NT2/D1 (cell line): ENCODE data around the gene TTR.

Source experiments
- SUZ12 ChIP-seq: IDR thresholded peaks from 2 replicates; pipeline ENCODE4 v1.6.1; 2011; ENCODE audit not compliant: insufficient read length, insufficient read depth; ENCODE audit errors: extremely low read depth
- ZNF274 ChIP-seq: IDR thresholded peaks from 2 replicates; pipeline ENCODE4 v1.6.1; 2011; ENCODE audit warnings: mild to moderate bottlenecking, low read depth, low read length

- no peak for TF ChIP-seq ZNF274
- no peak for TF ChIP-seq SUZ12
These were observed 54.9 kb downstream of the TTR start for GRCh38 chr18:31646332-31647126.
